Transverse colon (tissue), 4 donors: ENCODE measurements around the gene SDR39U1. TPM values are rescaled to one million over a fixed set of nuclear protein-coding genes. Genes with fewer than 3 reads are reported as not detected.
A peak's percentile ranks its signal among the peaks of the same experiment; 100 is the strongest.
"Not testable (repeated sequence)": the region's sequence is repeated elsewhere in the genome, so short reads cannot be mapped to it uniquely, and the experiment has no call there.

Experiments used
- DNase-seq: peaks from one replicate; pipeline ENCODE4 v3.0.0-alpha.2; 2019
- H3K27ac ChIP-seq, 4 donors: fragments of 200-600 bp; sonication (generic); 2 replicates each; pipeline ENCODE4 v1.5.1; 2016 to 2018; ENCODE audit warnings: inconsistent platforms in 4 of 4
- H3K27me3 ChIP-seq: fragments of 200-600 bp; sonication (generic); 2 replicates; pipeline ENCODE4 v1.5.1; 2017; ENCODE audit warnings: inconsistent platforms
- H3K36me3 ChIP-seq, 4 donors: fragments of 200-600 bp; sonication (generic); 2 replicates each; pipeline ENCODE4 v1.5.1; 2017 to 2019; ENCODE audit warnings: inconsistent platforms in 4 of 4
- H3K4me1 ChIP-seq, 4 donors: fragments of 200-600 bp; sonication (generic); 2 replicates each; pipeline ENCODE4 v1.5.1; 2017 to 2020; ENCODE audit warnings: inconsistent platforms in 4 of 4
- H3K4me3 ChIP-seq, 4 donors: fragments of 200-600 bp; sonication (generic); 1 replicate in 1 of 4; 2 replicates in 3 of 4; pipeline versions ENCODE4 v1.5.1 to v1.6.1; 2017 to 2019; ENCODE audit warnings: inconsistent platforms in 4 of 4
- H3K9me3 ChIP-seq, 2 donors: fragments of 200-600 bp; sonication (generic); 2 replicates each; pipeline ENCODE4 v1.5.1; 2017 to 2019; ENCODE audit warnings: inconsistent platforms in 2 of 2
- CTCF ChIP-seq, 5 experiments: fragments of 200-600 bp in 3 of 5; fragments of 450-650 bp in 2 of 5; sonication (generic) in 3 of 5; IDR thresholded peaks; 1 replicate in 2 of 5; 2 replicates in 3 of 5; pipeline ENCODE4 v1.5.1; 2016 to 2017; ENCODE audit warnings: antibody characterized with exemption in 5 of 5, inconsistent platforms in 3 of 5, mild to moderate bottlenecking in 2 of 5, moderate library complexity in 1 of 5
- EP300 ChIP-seq: sonication (generic); formaldehyde crosslinking; IDR thresholded peaks from one replicate; pipeline ENCODE4 v1.6.1; 2017; ENCODE audit warnings: antibody characterized with exemption, low read depth
- POLR2A ChIP-seq: fragments of 450-650 bp; IDR thresholded peaks from one replicate; pipeline ENCODE4 v1.6.1; 2016; ENCODE audit warnings: antibody characterized with exemption, mild to moderate bottlenecking, moderate library complexity
- POLR2AphosphoS5 ChIP-seq, 3 donors: sonication (generic); formaldehyde crosslinking; IDR thresholded peaks; one replicate each; pipeline ENCODE4 v1.6.1; 2016; ENCODE audit warnings: antibody characterized with exemption in 3 of 3
- WGBS, 2 donors: methylation state at CpG; one replicate each; pipeline ENCODE4 v1.1.5; 2018; ENCODE audit warnings: low coverage in 1 of 2; 5-methylcytosine and 5-hydroxymethylcytosine counted together
- in situ Hi-C, 4 donors: fragments of 200-750 bp; cut with MboI; loops; one replicate each; pipeline versions ENCODE4 v1.15.0 to v1.15.1; 2017; ENCODE audit warnings: low sequenced_read_pairs in 3 of 4, low pct_ligation_motif_present in 1 of 4, low pct_unique_long_range_greater_than_20kb in 1 of 4
- intact Hi-C: fragments of 100-400 bp; cut with DNase I; formaldehyde crosslinking; loops from one replicate; pipeline ENCODE4 v1.15.1; 2023; ENCODE audit warnings: low total_unique reads
- total RNA-seq, 4 donors: library from RNA; depleted of rRNA; stranded (reverse); fragments of >200 nt; gene quantifications; one replicate each; pipeline ENCODE4 v1.1.0, GENCODE V29; 2016

The SDR39U1 gene
- total RNA-seq, 4 donors from 2014 or later: 18.3 to 202 (median 39.3) TPM

- TF ChIP-seq CTCF (IDR thresholded peaks at IDR 0.05) (peak in 4 of 5 experiments; percentile 33 to 61 (median 56)), EP300 (no peak)
- in situ Hi-C loops (no loop called here), intact Hi-C loops (no loop called here)
- DNase-seq: peak; percentile 56
- H3K27me3 ChIP-seq: no peaks in the 10 kb centered on the region
- 61% methylated on average over 23 of the region's 23 CpGs; no CpG with 5 or more reads in 1 of the 2 donors for WGBS, 2 donors
- H3K4me1 ChIP-seq: no peaks in the 10 kb centered on the region
- H3K36me3 ChIP-seq: no peaks in the 10 kb centered on the region
- no peaks in the 10 kb centered on the region for H3K9me3 ChIP-seq
- no peak overlapping the region for H3K4me3 ChIP-seq
- no peak overlapping the region for H3K27ac ChIP-seq
Observed at GRCh38 chr14:24481622-24482324, 39.2 kb upstream of the SDR39U1 start.

GRCh38 chr14:24479999-24480398, 37.4 kb upstream of the SDR39U1 start:
- intact Hi-C loops, DNase-seq: not testable (repeated sequence)

DNA sequence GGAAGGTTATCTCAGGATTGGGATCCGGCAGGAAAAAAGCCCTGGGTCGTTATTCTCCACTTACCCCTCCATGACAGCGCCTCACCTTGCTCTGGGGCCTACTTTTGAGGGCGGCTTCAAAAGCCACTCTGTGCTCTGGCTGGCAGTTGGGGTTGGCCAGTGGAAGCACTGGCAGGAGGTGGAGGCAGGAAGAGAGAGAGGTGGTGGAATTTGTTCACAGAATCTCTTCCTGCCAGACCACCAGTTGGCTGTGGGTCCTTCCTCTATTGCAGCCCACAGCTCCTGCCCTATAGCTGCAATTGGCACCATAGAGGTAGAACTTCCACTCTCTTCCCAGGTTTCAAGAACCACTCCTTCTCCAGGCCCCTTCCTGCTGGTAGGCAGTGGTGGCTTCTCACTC, 32.7 kb upstream of the SDR39U1 start:
- no peak for TF ChIP-seq POLR2AphosphoS5 (IDR thresholded peaks at IDR 0.05)
- no peak for TF ChIP-seq CTCF (IDR thresholded peaks at IDR 0.05)
- no peak for TF ChIP-seq EP300
- TF ChIP-seq POLR2A: no peak
- H3K9me3 ChIP-seq: no peaks in the 10 kb centered on the region
- 84 to 92% methylated on average over 4 of the region's 4 CpGs for WGBS, 2 donors
- in situ Hi-C loops: no loop called here
- DNase-seq: no peak
- no peaks in the 10 kb centered on the region for H3K27me3 ChIP-seq
- no peaks in the 10 kb centered on the region for H3K4me1 ChIP-seq
- intact Hi-C loops: no loop called here
- no peak overlapping the region for H3K4me3 ChIP-seq
- no peak overlapping the region for H3K27ac ChIP-seq
- H3K36me3 ChIP-seq: no peaks in the 10 kb centered on the region

More at GRCh38 chr14:24479999-24480398, 37.4 kb upstream of the SDR39U1 start:
- H3K27me3 ChIP-seq, H3K27ac ChIP-seq, H3K4me1 ChIP-seq, in situ Hi-C loops, H3K9me3 ChIP-seq, H3K36me3 ChIP-seq, H3K4me3 ChIP-seq: not testable (repeated sequence)
- WGBS, 2 donors: 0 to 8% methylated on average over 1 of the region's 1 CpG

DNA sequence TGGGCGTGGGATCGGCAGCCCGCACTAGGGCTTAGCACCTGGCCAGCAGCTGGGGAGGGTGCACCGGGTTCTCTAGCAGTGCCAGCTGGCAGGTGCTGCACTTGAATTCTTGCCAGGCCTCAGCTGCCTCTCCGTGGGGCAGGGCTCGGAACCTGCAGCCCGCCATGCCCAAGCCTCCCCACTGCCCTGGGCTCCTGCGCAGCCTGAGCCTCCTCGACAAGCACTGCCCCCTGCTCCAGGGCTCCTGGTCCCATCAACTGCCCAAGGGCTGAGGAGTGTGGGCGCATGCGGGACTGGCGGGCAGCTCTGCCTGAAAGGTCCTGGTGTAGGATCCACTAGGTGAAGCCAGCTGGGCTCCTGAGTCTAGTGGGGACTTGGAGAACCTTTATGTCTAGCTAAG, 30.6 kb upstream of the SDR39U1 start:
- Histone ChIP-seq H3K4me3 (no peak overlapping the region), H3K27me3 (no peaks in the 10 kb centered on the region), H3K9me3 (no peaks in the 10 kb centered on the region), H3K27ac (no peak overlapping the region), H3K36me3 (no peaks in the 10 kb centered on the region), H3K4me1 (no peaks in the 10 kb centered on the region)
- no peak for DNase-seq
- in situ Hi-C loops (no loop called here), intact Hi-C loops (no loop called here)
- 88% methylated on average over 8 of the region's 12 CpGs; no CpG with 5 or more reads in 1 of the 2 donors for WGBS, 2 donors
- TF ChIP-seq EP300 (no peak), POLR2AphosphoS5 (IDR thresholded peaks at IDR 0.05) (no peak), POLR2A (no peak), CTCF (IDR thresholded peaks at IDR 0.05) (no peak)

DNA sequence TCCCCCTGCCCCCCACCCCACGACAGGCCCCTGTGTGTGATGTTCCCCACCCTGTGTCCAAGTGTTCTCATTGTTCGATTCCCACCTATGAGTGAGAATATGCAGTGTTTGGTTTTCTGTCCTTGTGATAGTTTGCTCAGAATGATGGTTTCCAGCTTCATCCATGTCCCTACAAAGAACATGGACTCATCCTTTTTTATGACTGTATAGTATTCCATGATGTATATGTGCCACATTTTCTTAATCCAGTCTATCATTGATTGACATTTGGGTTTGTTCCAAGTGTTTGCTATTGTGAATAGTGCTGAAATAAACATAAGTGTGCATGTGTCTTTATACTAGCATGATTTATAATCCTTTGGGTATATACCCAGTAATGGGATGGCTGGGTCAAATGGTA, 27.9 kb upstream of the SDR39U1 start:
- WGBS, 2 donors: 93% methylated on average over 2 of the region's 2 CpGs; no CpG with 5 or more reads in 1 of the 2 donors
- DNase-seq, H3K27ac ChIP-seq, H3K36me3 ChIP-seq, intact Hi-C loops, H3K27me3 ChIP-seq, H3K4me3 ChIP-seq, H3K4me1 ChIP-seq, H3K9me3 ChIP-seq, in situ Hi-C loops: not testable (repeated sequence)
